SK-N-MC (cell line): ENCODE measurements around the gene TBX19.

Source experiments
- DNase-seq: peaks from one replicate; pipeline ENCODE4 v3.0.0-alpha.2; 2011; ENCODE audit warnings: low read depth, low spot score
- H3K27ac ChIP-seq: fragments of 200-600 bp; sonication (generic); 2 replicates; pipeline ENCODE4 v1.5.1; 2016; ENCODE audit warnings: mixed run types
- H3K36me3 ChIP-seq: fragments of 200-600 bp; sonication (generic); 2 replicates; pipeline ENCODE4 v1.6.1; 2017; ENCODE audit warnings: antibody characterized with exemption, low read length, mixed read lengths; ENCODE audit not compliant: insufficient read depth
- H3K4me3 ChIP-seq: fragments of 200-600 bp; sonication (generic); 2 replicates; pipeline ENCODE4 v1.5.1; 2016
- H3K9ac ChIP-seq: fragments of 200-600 bp; sonication (generic); 2 replicates; pipeline ENCODE4 v1.8.0; 2017; ENCODE audit warnings: mixed run types, mixed read lengths; ENCODE audit not compliant: insufficient read length
- H3K9me3 ChIP-seq: fragments of 200-600 bp; sonication (generic); 2 replicates; pipeline ENCODE4 v1.6.1; 2017; ENCODE audit warnings: low read depth, mild to moderate bottlenecking, antibody characterized with exemption, low read length, moderate library complexity, mixed read lengths
- EZH2 ChIP-seq: fragments of 200-600 bp; sonication (generic); IDR thresholded peaks from one replicate; pipeline ENCODE4 v1.6.1; 2017; ENCODE audit warnings: antibody characterized with exemption
- FOXP2 ChIP-seq: optimal IDR thresholded peaks from 2 replicates; pipeline ENCODE3; 2011; ENCODE audit warnings: mild to moderate bottlenecking, moderate library complexity; ENCODE audit not compliant: insufficient read depth; ENCODE audit errors: extremely low read length, control extremely low read depth
- POLR2AphosphoS5 ChIP-seq: IDR thresholded peaks from 2 replicates; pipeline ENCODE4 v1.6.1; 2012; ENCODE audit warnings: mild to moderate bottlenecking, low read depth, low read length, borderline replicate concordance

TBX19 gene

DNA sequence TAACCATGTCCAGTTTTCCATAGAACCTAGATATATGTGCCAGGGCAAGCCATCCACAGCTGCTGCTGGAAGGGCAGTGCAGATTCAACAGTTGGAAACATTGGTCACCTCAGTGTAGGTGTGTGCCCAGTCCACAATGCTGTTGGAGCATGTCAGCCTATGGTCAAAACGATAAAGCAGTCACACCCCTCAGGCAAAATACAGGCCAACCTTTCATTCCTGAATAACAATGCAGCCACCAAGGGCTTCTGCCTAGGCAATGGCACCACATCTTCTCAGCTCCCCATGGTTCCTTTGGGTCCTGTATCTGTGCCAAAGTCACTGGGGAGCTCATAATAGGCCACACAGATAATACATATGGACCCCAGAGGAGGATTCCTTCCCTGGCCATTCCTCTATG, 15.1 kb upstream of the TBX19 start:
- Histone ChIP-seq H3K27ac (no peak overlapping the region), H3K9ac (no peak overlapping the region), H3K4me3 (no peak overlapping the region), H3K36me3 (no peaks in the 10 kb centered on the region; the same call in 1 of the 2 replicates), H3K9me3 (no peaks in the 10 kb centered on the region)
- TF ChIP-seq FOXP2 = no peak
- no peak for TF ChIP-seq POLR2AphosphoS5
- no peak for TF ChIP-seq EZH2
- DNase-seq = no peak

GRCh38 chr1:168266644-168267186, 14.0 kb upstream of the TBX19 start:
- Histone ChIP-seq H3K4me3 (no peak overlapping the region), H3K9me3 (no peaks in the 10 kb centered on the region), H3K36me3 (no peaks in the 10 kb centered on the region; the same call in 1 of the 2 replicates), H3K9ac (no peak overlapping the region), H3K27ac (no peak overlapping the region)
- DNase-seq = no peak
- TF ChIP-seq POLR2AphosphoS5 (no peak), FOXP2 (no peak), EZH2 (no peak)

DNA sequence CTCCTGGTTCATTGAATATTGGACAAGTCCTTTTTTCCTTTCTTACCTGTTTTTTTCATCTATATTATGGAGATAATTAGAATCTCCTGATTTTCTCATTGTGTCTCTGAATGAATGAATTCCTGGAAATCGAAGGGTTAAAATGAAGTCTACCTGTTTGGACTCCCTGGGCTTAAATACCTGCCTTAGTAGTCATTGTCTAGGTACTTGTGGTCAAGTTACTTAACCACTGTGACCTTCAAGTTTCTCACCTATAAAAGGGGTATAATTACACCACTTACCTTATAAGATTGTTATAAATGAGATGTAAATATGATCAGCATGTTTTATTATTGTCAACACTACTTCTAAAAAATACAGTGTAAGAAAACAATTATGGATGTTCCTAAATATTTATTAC, 9.0 kb upstream of the TBX19 start:
- no peaks in the 10 kb centered on the region for H3K9me3 ChIP-seq
- no peak for DNase-seq
- no peak overlapping the region for H3K9ac ChIP-seq
- no peak overlapping the region for H3K27ac ChIP-seq
- H3K4me3 ChIP-seq = no peak overlapping the region
- TF ChIP-seq EZH2 (no peak), FOXP2 (no peak), POLR2AphosphoS5 (no peak)
- H3K36me3 ChIP-seq = no peaks in the 10 kb centered on the region

DNA sequence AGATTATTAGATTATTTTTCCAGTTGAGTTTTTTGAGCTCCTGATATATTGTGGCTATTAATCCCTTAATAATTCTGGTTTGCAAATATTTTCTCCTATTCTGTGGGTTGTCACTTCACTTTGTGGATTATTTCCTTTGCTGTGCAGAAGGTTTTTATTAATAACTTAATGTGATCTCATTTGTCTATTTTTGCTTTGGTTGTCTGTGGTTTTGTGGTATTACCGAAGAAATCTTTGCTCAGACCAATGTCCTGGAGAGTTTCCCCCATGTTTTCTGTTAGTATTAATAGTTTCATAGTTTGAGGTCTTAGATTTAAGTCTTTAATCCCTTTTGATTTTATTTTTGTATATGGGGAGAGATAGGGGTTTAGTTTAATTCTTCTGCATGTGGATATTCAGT, 7.1 kb upstream of the TBX19 start:
- TF ChIP-seq POLR2AphosphoS5 (no peak), FOXP2 (no peak), EZH2 (no peak)
- H3K36me3 ChIP-seq = no peaks in the 10 kb centered on the region
- DNase-seq = no peak
- no peak overlapping the region for H3K27ac ChIP-seq
- no peak overlapping the region for H3K4me3 ChIP-seq
- H3K9me3 ChIP-seq = peaks cover 3% of the 10 kb centered on the region; the same call in 1 of the 2 replicates
- H3K9ac ChIP-seq = no peak overlapping the region

- TF ChIP-seq POLR2AphosphoS5 = no peak
- no peak for TF ChIP-seq FOXP2
- no peak for TF ChIP-seq EZH2
These were observed 1.4 kb upstream of the TBX19 start for GRCh38 chr1:168279253-168279652.

GRCh38 chr1:168281603-168282325, 1.1 kb downstream of the TBX19 start:
- no peak overlapping the region for H3K27ac ChIP-seq
- TF ChIP-seq POLR2AphosphoS5 (no peak), FOXP2 (no peak), EZH2 (no peak)
- no peak overlapping the region for H3K9ac ChIP-seq
- peaks cover 3% of the 10 kb centered on the region; the same call in 1 of the 2 replicates for H3K9me3 ChIP-seq
- no peak overlapping the region for H3K4me3 ChIP-seq
- DNase-seq = no peak
- H3K36me3 ChIP-seq = no peaks in the 10 kb centered on the region

More at GRCh38 chr1:168279253-168279652, 1.4 kb upstream of the TBX19 start:
- Histone ChIP-seq H3K9me3 (peaks cover 3% of the 10 kb centered on the region; the same call in 1 of the 2 replicates), H3K4me3 (no peak overlapping the region), H3K36me3 (no peaks in the 10 kb centered on the region), H3K9ac (no peak overlapping the region), H3K27ac (no peak overlapping the region)
- no peak for DNase-seq

DNA sequence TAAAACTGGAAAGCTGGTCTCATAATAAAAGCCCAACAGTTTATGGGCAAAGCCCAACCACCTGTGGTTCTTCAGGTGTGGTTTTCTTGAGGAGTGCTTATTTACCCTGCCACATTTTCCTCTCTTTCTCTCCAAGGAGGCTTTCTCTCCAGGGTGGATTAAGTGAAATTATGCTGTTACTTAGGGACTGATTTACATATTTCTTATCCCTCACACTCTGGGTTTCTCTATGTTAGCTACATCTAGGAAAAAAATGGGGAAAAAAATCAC, 4.8 kb downstream of the TBX19 start:
- no peak for DNase-seq
- TF ChIP-seq FOXP2 (no peak), EZH2 (no peak), POLR2AphosphoS5 (no peak)
- H3K36me3 ChIP-seq = no peaks in the 10 kb centered on the region

DNA sequence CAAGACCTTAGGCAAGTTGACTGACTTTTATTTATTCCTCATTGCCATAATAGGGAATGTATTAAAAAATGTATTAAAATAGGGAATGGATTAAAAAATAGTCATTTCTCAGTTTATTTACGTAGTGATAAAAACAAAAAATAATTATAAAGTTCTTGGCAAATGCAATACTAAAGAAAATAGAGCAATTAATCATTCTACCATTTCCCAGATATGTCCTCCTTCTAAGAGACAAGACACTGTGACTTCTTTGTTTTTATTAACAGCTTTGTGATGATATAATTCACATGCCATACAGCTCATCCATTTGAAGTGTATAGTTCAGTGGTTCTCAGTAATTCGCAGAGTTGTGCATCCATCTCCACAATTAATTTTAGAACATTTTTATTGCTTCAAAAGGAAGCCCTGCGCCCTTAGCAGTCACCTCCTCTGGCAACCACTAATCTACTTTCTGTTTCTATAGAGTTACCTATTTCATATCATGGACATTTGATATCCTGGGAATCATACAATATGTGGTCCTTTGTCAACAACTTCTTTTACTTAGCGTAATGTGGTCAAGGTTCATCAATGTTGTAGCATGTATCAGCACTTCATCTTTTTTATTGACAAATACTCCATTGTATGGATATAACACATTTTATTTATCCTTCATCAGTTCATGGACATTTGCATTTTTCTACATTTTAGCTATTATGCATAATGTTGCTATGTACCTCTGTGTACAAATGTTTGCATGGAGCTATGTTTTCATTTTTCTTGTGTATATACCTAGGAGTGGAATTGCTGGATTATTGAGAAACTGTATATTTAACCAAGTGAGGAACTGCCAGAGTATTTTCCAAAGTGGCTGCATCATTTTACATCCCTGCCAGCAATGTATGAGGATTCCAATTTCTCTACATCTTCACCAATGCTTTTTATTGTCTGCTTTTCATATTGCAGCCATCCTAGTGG, 5.6 kb downstream of the TBX19 start:
- H3K27ac ChIP-seq = no peak overlapping the region
- DNase-seq = no peak

More for the DNA sequence above, 4.8 kb downstream of the TBX19 start:
- Histone ChIP-seq H3K9me3 (no peaks in the 10 kb centered on the region), H3K4me3 (no peak overlapping the region), H3K9ac (no peak overlapping the region), H3K27ac (no peak overlapping the region)

More for the DNA sequence above, 5.6 kb downstream of the TBX19 start:
- no peaks in the 10 kb centered on the region for H3K36me3 ChIP-seq
- no peaks in the 10 kb centered on the region for H3K9me3 ChIP-seq
- TF ChIP-seq FOXP2 = no peak
- TF ChIP-seq EZH2 = no peak
- H3K4me3 ChIP-seq = no peak overlapping the region
- no peak overlapping the region for H3K9ac ChIP-seq
